ENCODE data around the gene ZNF354C. TPM values are rescaled to one million over a fixed set of nuclear protein-coding genes. Genes with fewer than 3 reads are reported as not detected.

Gene ZNF354C
- total and polyA plus RNA-seq, 10 of the 15 experiments (the other 5 are each of a cell fraction or from before 2014, with no cell fraction given) = 0.01 to 0.03 (median 0.02) TPM; not detected in 7

- Histone ChIP-seq H4K20me1 (ENCODE audit: control insufficient read depth, insufficient read depth) (no peaks in the 10 kb centered on the region), H3K4me2 (ENCODE audit: control insufficient read depth, insufficient read depth) (no peak overlapping the region), H3K79me2 (ENCODE audit: control insufficient read depth, insufficient read depth, low read length) (no peaks in the 10 kb centered on the region), H3K9me3 (replicated peaks; ENCODE audit: control insufficient read depth, insufficient read depth, low read length) (no peaks in the 10 kb centered on the region; the same call in 2 of the 3 replicates), H3K36me3 (ENCODE audit: control insufficient read depth in 2 of 2, insufficient read depth in 2 of 2, low read length in 1 of 2) (no peaks in the 10 kb centered on the region), H3K4me1 (ENCODE audit: control insufficient read depth, insufficient read depth, low read length) (no peaks in the 10 kb centered on the region), H3K27me3 (replicated peaks in 1 of 2; ENCODE audit: control insufficient read depth in 2 of 2, insufficient read depth in 2 of 2, low read length in 1 of 2) (no peaks in the 10 kb centered on the region), H3K27ac (ENCODE audit: control insufficient read depth, insufficient read depth) (no peak overlapping the region), H3K4me3 (no peak overlapping the region), H3K9ac (ENCODE audit: control insufficient read depth, insufficient read depth, low read length) (no peak overlapping the region), H2AFZ (ENCODE audit: control insufficient read depth, low read depth, low read length) (no peak overlapping the region)
- no peak for ATAC-seq
- TF ChIP-seq NFXL1 (IDR thresholded peaks at IDR 0.05; ENCODE audit: borderline replicate concordance) = no peak
- TF ChIP-seq E4F1 (IDR thresholded peaks at IDR 0.05; ENCODE audit: borderline replicate concordance, partially characterized antibody) = no peak
- TF ChIP-seq HSF1 (IDR thresholded peaks at IDR 0.05; ENCODE audit: low read depth, low read length) = no peak
- TF ChIP-seq EED (IDR thresholded peaks at IDR 0.05; ENCODE audit: low read depth) = no peak
- no peak for TF ChIP-seq BMI1 (IDR thresholded peaks at IDR 0.05; ENCODE audit: borderline replicate concordance)
- no peak for TF ChIP-seq CREB1 (IDR thresholded peaks at IDR 0.05; ENCODE audit: low read depth)
- TF ChIP-seq SREBF1 (IDR thresholded peaks at IDR 0.05; ENCODE audit: low read length) = no peak
- TF ChIP-seq TCF3 (IDR thresholded peaks at IDR 0.05; ENCODE audit: borderline replicate concordance, insufficient read depth, low read depth, low read length) = no peak
- no peak for TF ChIP-seq SREBF2 (IDR thresholded peaks at IDR 0.05; ENCODE audit: low read length)
- TF ChIP-seq TARDBP (IDR thresholded peaks at IDR 0.05; ENCODE audit: borderline replicate concordance) = no peak
- WGBS (ENCODE audit: insufficient coverage, insufficient replicate concordance, low lambda C conversion rate, missing lambda C conversion rate) = 40% methylated on average over 14 of the region's 15 CpGs
- ChIA-PET POLR2A (no interaction called here), SMC1A (ENCODE audit: uncharacterized antibody, unreplicated experiment) (no interaction called here), RAD21 (ENCODE audit: unreplicated experiment) (no interaction called here), CTCF (no interaction called here)
- no peak for DNase-seq (ENCODE audit: low read depth, low spot score)
- BruUV-seq (replicated peaks) = no TSS peak
- intact Hi-C loops (cut with micrococcal nuclease; ENCODE audit: unreplicated experiment) = no loop called here
- no peak for FAIRE-seq
- in situ Hi-C loops (cut with MboI) = no loop called here
These were observed 59.4 kb downstream of the ZNF354C start for GRCh38 chr5:179119415-179120170.
